HG02981 (cell line): ENCODE results near the gene LIPI.
"Not testable (repeated sequence)": the region's sequence is repeated elsewhere in the genome, so short reads cannot be mapped to it uniquely, and the experiment has no call there.

Source experiments
- ATAC-seq: cut with Tn5 transposase; IDR thresholded peaks from one replicate; pipeline ENCODE4 v1.9.1; 2021; ENCODE audit warnings: mild to moderate bottlenecking, moderate library complexity; ENCODE audit not compliant: unreplicated experiment

LIPI gene

GRCh38 chr21:14075346-14076142, 135.2 kb downstream of the LIPI start:
- no peak for ATAC-seq

DNA sequence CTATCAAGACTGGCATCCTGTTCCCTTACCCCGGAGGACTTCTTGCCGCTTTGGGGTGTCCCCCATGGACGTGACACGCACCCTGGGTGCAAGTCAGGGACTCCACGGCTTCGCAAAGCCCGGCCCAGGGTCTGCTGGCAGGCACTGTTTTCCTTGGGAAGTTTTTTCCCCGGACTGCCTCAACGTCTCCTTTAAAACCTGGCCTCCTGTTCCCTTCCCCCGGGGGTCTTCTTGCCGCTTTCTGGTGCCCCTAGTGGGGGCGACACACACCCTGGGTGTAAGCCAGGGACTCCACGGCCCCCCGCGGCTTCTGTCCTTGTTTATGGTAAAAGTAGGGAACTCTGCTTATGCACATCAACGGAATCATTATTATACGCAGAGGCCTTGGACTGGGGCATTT, 136.6 kb downstream of the LIPI start:
- ATAC-seq = no peak

GRCh38 chr21:14073615-14074014, 137.1 kb downstream of the LIPI start:
- ATAC-seq = no peak

- ATAC-seq = no peak
Measured at GRCh38 chr21:14072761-14073535, 137.8 kb downstream of the LIPI start.

- no peak for ATAC-seq
Measured at GRCh38 chr21:14071902-14072734, 138.6 kb downstream of the LIPI start.

- no peak for ATAC-seq
Measured at GRCh38 chr21:14070968-14071367, 139.8 kb downstream of the LIPI start.

DNA sequence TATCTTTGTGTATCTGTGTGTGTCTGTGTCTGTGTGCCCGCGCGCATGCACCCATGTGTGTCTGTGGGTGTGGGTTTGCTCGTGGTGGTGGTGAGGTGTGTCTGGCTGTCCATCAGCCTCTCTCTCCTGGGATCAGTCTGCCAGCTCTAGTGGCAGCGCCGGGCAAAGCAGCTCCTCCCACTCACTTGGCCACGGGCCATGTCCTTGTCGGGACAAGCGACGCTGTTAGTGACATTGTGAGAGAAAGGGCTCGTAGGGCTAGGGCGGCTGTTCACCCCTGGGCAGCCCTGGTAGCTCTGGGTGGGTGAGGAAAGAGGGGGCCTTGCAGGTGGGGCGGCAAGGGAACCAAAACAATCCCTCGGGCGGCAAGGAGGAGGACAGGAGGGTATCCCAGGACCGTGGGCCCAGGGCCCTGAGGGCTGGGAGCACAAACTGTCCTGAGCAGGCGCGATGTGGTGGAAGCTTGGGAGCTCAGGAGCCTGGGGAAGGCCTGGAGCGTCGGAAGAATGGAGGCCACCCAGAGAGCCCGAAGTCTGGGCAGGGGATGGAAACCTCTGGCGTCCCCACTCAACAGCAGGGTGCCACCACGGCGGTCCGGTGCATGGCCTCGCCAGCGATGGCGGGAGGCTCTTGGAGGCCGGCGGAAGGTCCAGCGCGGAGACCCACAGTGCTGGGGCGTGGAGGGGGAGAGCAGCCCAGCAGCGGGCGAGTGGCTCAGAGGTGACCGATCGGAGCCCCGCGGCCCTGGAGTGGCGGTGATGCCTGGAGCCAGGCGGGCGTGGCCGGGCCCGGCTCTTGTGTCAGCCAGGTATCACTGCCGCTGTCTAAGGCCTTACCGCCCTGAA, 140.5 kb downstream of the LIPI start:
- ATAC-seq = no peak

GRCh38 chr21:14064296-14064645, 146.5 kb downstream of the LIPI start:
- ATAC-seq = no peak

GRCh38 chr21:14063620-14064295, 147.0 kb downstream of the LIPI start:
- ATAC-seq = not testable (repeated sequence)

DNA sequence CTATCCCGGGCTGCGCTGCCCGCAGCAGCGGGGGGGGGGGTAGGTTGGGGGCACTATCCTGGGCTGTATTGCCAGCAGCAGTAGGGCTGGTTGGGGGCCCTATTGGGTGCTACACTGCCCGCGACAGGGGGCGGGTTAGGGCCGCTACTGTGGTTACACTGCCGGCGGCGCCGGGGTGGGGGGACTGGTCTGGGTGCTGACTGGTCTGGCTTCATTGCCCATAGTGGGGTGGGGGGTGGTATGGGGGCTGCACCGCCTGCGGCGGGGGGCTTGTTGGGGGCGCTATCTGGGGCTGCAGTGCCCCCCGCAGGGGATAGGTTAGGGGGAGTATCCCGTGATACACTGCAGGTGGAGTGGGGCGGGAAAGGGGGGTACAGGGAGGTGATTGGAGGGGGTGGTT, 148.1 kb downstream of the LIPI start:
- not testable (repeated sequence) for ATAC-seq

GRCh38 chr21:14061820-14062219, 148.9 kb downstream of the LIPI start:
- ATAC-seq = not testable (repeated sequence)

DNA sequence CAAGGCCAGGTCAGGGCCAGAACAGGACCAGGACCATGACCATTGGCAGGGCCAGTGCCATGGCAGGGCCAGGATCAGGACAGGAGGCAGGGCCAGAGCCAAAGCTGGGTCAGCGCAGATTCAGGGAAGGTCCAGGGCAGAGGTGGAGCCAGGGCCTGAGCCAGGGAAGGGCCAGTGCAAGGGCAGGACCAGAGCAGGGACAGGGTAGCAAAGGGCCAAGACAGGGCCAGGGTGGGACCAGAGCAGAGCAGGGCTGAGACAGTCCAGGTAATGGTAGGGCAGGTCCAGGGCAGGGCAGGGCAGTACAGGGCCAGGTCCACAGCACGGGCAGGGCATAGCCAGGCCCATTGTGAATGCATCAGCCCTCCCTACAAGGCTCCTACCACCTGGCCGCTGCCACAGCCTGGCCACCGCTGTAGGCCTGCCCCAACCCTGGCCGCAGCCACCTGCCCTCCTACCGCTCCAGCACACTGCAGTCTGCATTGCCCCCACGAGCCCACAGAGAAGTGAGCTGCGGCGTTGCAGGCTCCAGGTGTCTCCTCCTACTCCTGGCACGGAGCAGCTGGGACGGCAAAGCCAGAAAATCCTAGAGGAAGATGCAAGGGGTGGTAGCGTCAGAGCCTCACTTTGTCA, 151.6 kb downstream of the LIPI start:
- not testable (repeated sequence) for ATAC-seq
